NB4 (cell line): ENCODE data around the gene MEGF6.

Experiments
- CTCF ChIP-seq: IDR thresholded peaks from one replicate; pipeline ENCODE4 v1.5.1; 2012; ENCODE audit warnings: low read depth, low read length
- TF ChIP-seq, protein P1 (sequence below): IDR thresholded peaks from 2 replicates; pipeline ENCODE4 v1.6.1; 2011; ENCODE audit warnings: low read depth, low read length

- TF ChIP-seq CTCF = no peak
- TF ChIP-seq, protein P1, sequence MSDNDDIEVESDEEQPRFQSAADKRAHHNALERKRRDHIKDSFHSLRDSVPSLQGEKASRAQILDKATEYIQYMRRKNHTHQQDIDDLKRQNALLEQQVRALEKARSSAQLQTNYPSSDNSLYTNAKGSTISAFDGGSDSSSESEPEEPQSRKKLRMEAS = no peak
These were observed 136.9 kb downstream of the MEGF6 start for GRCh38 chr1:3474421-3474820.
